Measurements from ENCODE around the gene BRPF1. TPM values are rescaled to one million over a fixed set of nuclear protein-coding genes. Genes with fewer than 3 reads are reported as not detected.

The BRPF1 gene
- total RNA-seq, 6 experiments from 2014 or later: 3.5 to 5.4 (median 5.1) TPM

GRCh38 chr3:9685216-9686049 is 46.1 kb upstream of the BRPF1 start:
- ATAC-seq (no peak), DNase-seq (no peak)
- Histone ChIP-seq H3K9me3 (no peaks in the 10 kb centered on the region), H3K36me3 (peaks cover 0 to 80% (median 46%) of the 10 kb centered on the region in 4 donors), H3K4me1 (peaks cover 0 to 7% (median 0%) of the 10 kb centered on the region in 4 donors), H3K27me3 (no peaks in the 10 kb centered on the region), H3K27ac (no peak overlapping the region), H3K4me3 (no peak overlapping the region)
- WGBS (ENCODE audit: insufficient coverage, low coverage, low lambda C conversion rate, missing lambda C conversion rate): 95% methylated on average over 9 of the region's 18 CpGs
- intact Hi-C loops (cut with DNase I): no loop called here
- no peak for TF ChIP-seq POLR2A (IDR thresholded peaks at IDR 0.05)
- TF ChIP-seq CTCF (IDR thresholded peaks at IDR 0.05): no peak

- TF ChIP-seq CTCF (IDR thresholded peaks at IDR 0.05): no peak
- TF ChIP-seq POLR2A (IDR thresholded peaks at IDR 0.05): no peak
- ATAC-seq (no peak), DNase-seq (no peak)
- Histone ChIP-seq H3K27me3 (no peaks in the 10 kb centered on the region), H3K36me3 (peaks cover 0 to 83% (median 49%) of the 10 kb centered on the region in 4 donors), H3K4me1 (peaks cover 0 to 3% (median 0%) of the 10 kb centered on the region in 4 donors), H3K4me3 (no peak overlapping the region), H3K27ac (no peak overlapping the region), H3K9me3 (no peaks in the 10 kb centered on the region)
- intact Hi-C loops (cut with DNase I): no loop called here
- WGBS (ENCODE audit: insufficient coverage, low coverage, low lambda C conversion rate, missing lambda C conversion rate): 80% methylated on average over 8 of the region's 9 CpGs
Observed at GRCh38 chr3:9686050-9686550, 45.4 kb upstream of the BRPF1 start.

- H3K4me1 ChIP-seq: no peaks in the 10 kb centered on the region
- DNase-seq (no peak), ATAC-seq (no peak)
- no peaks in the 10 kb centered on the region for H3K27me3 ChIP-seq
- no peak overlapping the region for H3K27ac ChIP-seq
- TF ChIP-seq POLR2A (IDR thresholded peaks at IDR 0.05) (no peak), CTCF (IDR thresholded peaks at IDR 0.05) (no peak)
- 80% methylated on average over 2 of the region's 3 CpGs for WGBS (ENCODE audit: insufficient coverage, low coverage, low lambda C conversion rate, missing lambda C conversion rate)
- peaks cover 0 to 89% (median 49%) of the 10 kb centered on the region in 4 donors for H3K36me3 ChIP-seq
- intact Hi-C loops (cut with DNase I): no loop called here
- no peaks in the 10 kb centered on the region for H3K9me3 ChIP-seq
- no peak overlapping the region for H3K4me3 ChIP-seq
Observed at GRCh38 chr3:9686703-9687102, 44.8 kb upstream of the BRPF1 start.

- Histone ChIP-seq H3K9me3 (no peaks in the 10 kb centered on the region), H3K27me3 (no peaks in the 10 kb centered on the region), H3K4me1 (no peaks in the 10 kb centered on the region), H3K36me3 (peaks cover 0 to 94% (median 49%) of the 10 kb centered on the region in 4 donors), H3K27ac (no peak overlapping the region), H3K4me3 (no peak overlapping the region)
- TF ChIP-seq POLR2A (IDR thresholded peaks at IDR 0.05) (no peak), CTCF (IDR thresholded peaks at IDR 0.05) (no peak)
- DNase-seq: no peak
- ATAC-seq: no peak
- intact Hi-C loops (cut with DNase I): no loop called here
- WGBS (ENCODE audit: insufficient coverage, low coverage, low lambda C conversion rate, missing lambda C conversion rate): 92% methylated on average over 6 of the region's 7 CpGs
Observed at GRCh38 chr3:9687514-9687913, 44.0 kb upstream of the BRPF1 start.

Data from right lobe of liver (tissue), 6 donors.